Measurements from ENCODE around the gene DOCK1.

The DOCK1 gene

GRCh38 chr10:127458016-127458810 lies 553.0 kb downstream of the DOCK1 start:
- H2AFZ ChIP-seq (ENCODE audit: low read depth) = no peak overlapping the region
- no peaks in the 10 kb centered on the region for H3K79me2 ChIP-seq (ENCODE audit: insufficient read depth, low read depth)
- H3K4me2 ChIP-seq = no peak overlapping the region
- no peaks in the 10 kb centered on the region for H3K27me3 ChIP-seq (ENCODE audit: insufficient read depth, low read depth)
- H3K4me1 ChIP-seq (ENCODE audit: low read depth, poor library complexity, severe bottlenecking) = no peaks in the 10 kb centered on the region
- H4K20me1 ChIP-seq (ENCODE audit: insufficient read depth) = no peaks in the 10 kb centered on the region
- no peak overlapping the region for H3K9ac ChIP-seq
- no peak for TF ChIP-seq CTCF (conservative IDR thresholded peaks at IDR 0.05; ENCODE audit: low read depth, low read length)
- no peaks in the 10 kb centered on the region for H3K36me3 ChIP-seq (ENCODE audit: insufficient read depth)
- H3K27ac ChIP-seq = no peak overlapping the region
- H3K4me3 ChIP-seq (IDR thresholded peaks at IDR 0.05; ENCODE audit: insufficient read depth, low read depth, low read length) = no peak overlapping the region

DNA sequence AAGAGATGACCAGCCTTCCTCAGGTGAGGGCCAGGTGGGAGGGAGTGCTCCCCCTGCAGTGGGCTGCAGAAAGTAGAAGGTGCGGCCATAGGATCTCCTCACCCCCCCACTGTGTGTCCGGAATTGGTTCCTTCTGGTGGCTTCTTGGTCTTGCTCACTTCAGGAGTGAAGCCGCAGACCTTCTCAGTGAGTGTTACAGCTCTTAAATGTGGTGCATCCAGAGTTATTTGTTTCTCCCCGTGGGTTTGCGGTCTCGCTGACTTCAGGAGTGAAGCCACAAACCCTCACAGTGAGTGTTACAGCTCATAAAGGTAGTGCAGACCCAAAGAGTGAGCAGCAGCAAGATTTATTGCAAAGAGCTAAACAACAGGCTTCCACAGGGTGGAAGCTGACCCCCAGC lies 553.6 kb downstream of the DOCK1 start:
- no peaks in the 10 kb centered on the region for H3K4me1 ChIP-seq (ENCODE audit: low read depth, poor library complexity, severe bottlenecking)
- no peak overlapping the region for H3K9ac ChIP-seq
- no peak overlapping the region for H3K4me3 ChIP-seq (IDR thresholded peaks at IDR 0.05; ENCODE audit: insufficient read depth, low read depth, low read length)
- no peak overlapping the region for H2AFZ ChIP-seq (ENCODE audit: low read depth)
- no peaks in the 10 kb centered on the region for H4K20me1 ChIP-seq (ENCODE audit: insufficient read depth)
- no peak overlapping the region for H3K4me2 ChIP-seq
- no peaks in the 10 kb centered on the region for H3K27me3 ChIP-seq (ENCODE audit: insufficient read depth, low read depth)
- no peaks in the 10 kb centered on the region for H3K36me3 ChIP-seq (ENCODE audit: insufficient read depth)
- no peak for TF ChIP-seq CTCF (conservative IDR thresholded peaks at IDR 0.05; ENCODE audit: low read depth, low read length)
- no peak overlapping the region for H3K27ac ChIP-seq
- H3K79me2 ChIP-seq (ENCODE audit: insufficient read depth, low read depth) = no peaks in the 10 kb centered on the region

- H3K79me2 ChIP-seq (ENCODE audit: insufficient read depth, low read depth) = no peaks in the 10 kb centered on the region
- no peak for TF ChIP-seq CTCF (conservative IDR thresholded peaks at IDR 0.05; ENCODE audit: low read depth, low read length)
- no peaks in the 10 kb centered on the region for H3K36me3 ChIP-seq (ENCODE audit: insufficient read depth)
- H2AFZ ChIP-seq (ENCODE audit: low read depth) = no peak overlapping the region
- H3K4me3 ChIP-seq (IDR thresholded peaks at IDR 0.05; ENCODE audit: insufficient read depth, low read depth, low read length) = no peak overlapping the region
- no peaks in the 10 kb centered on the region for H4K20me1 ChIP-seq (ENCODE audit: insufficient read depth)
- no peak overlapping the region for H3K27ac ChIP-seq
- H3K4me2 ChIP-seq = no peak overlapping the region
- no peak overlapping the region for H3K9ac ChIP-seq
- no peaks in the 10 kb centered on the region for H3K4me1 ChIP-seq (ENCODE audit: low read depth, poor library complexity, severe bottlenecking)
- no peaks in the 10 kb centered on the region for H3K27me3 ChIP-seq (ENCODE audit: insufficient read depth, low read depth)
Measured at GRCh38 chr10:127459918-127460317, 554.7 kb downstream of the DOCK1 start.

DNA sequence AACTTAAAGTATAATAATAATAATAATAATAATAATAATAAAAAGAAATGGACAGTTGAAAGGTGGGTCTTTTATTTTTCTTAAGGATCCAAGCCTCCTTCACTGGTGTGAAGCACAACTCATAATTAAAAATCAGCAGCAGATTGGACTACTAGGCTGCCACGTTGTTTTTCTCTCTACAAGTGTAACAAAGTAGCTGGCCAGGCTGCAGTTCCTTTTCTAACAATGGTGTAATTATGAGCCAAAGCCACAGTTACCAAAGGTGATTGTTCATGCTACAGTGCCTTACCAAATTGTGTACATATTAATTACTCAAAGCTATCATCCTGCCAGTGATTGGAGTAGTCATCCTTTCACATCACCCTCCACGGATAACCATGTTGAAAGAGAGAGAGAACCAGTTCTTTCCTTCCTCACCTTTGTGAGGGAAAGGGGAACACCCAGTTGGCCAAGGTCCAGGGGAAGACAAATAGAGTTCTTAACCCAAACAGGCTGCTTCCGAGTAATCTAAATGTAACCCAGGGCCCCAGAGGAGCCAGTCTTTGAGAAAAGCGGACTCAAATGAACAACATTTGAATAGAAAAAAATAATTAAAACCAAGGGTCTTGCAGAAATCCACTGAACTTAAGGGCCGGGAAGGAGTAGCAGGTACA lies 557.5 kb downstream of the DOCK1 start:
- Histone ChIP-seq H2AFZ (ENCODE audit: low read depth) (no peak overlapping the region), H3K27ac (no peak overlapping the region), H3K79me2 (ENCODE audit: insufficient read depth, low read depth) (no peaks in the 10 kb centered on the region), H3K4me2 (no peak overlapping the region), H3K9ac (no peak overlapping the region), H4K20me1 (ENCODE audit: insufficient read depth) (no peaks in the 10 kb centered on the region), H3K4me3 (IDR thresholded peaks at IDR 0.05; ENCODE audit: insufficient read depth, low read depth, low read length) (no peak overlapping the region), H3K4me1 (ENCODE audit: low read depth, poor library complexity, severe bottlenecking) (no peaks in the 10 kb centered on the region), H3K27me3 (ENCODE audit: insufficient read depth, low read depth) (no peaks in the 10 kb centered on the region), H3K36me3 (ENCODE audit: insufficient read depth) (no peaks in the 10 kb centered on the region)
- no peak for TF ChIP-seq CTCF (conservative IDR thresholded peaks at IDR 0.05; ENCODE audit: low read depth, low read length)

Measured in KMS-11 (cell line).